Progenitor cell of endocrine pancreas (in vitro differentiated cells): ENCODE measurements around the gene ABCC9. TPM values are rescaled to one million over a fixed set of nuclear protein-coding genes. Genes with fewer than 3 reads are reported as not detected.

ENCODE experiments used
- DNase-seq: peaks from one replicate; pipeline ENCODE4 v3.0.0; 2021; ENCODE audit warnings: low spot score; ENCODE audit not compliant: unreplicated experiment
- H3K27ac Mint-ChIP-seq: 2 replicates; pipeline ENCODE4 v1.8.0; 2021; ENCODE audit warnings: mild to moderate bottlenecking, moderate library complexity, mixed read lengths
- H3K27me3 Mint-ChIP-seq: 2 replicates; pipeline ENCODE4 v1.8.0; 2021; ENCODE audit warnings: mixed read lengths
- H3K36me3 Mint-ChIP-seq: 2 replicates; pipeline ENCODE4 v1.8.0; 2022; ENCODE audit warnings: mixed read lengths; ENCODE audit not compliant: insufficient read depth
- H3K4me1 Mint-ChIP-seq: 2 replicates; pipeline ENCODE4 v1.8.0; 2021; ENCODE audit warnings: low read depth, mixed read lengths
- H3K4me3 Mint-ChIP-seq: 2 replicates; pipeline ENCODE4 v1.8.0; 2021; ENCODE audit warnings: low read depth, mild to moderate bottlenecking, moderate library complexity, mixed read lengths
- H3K9me3 Mint-ChIP-seq: 2 replicates; pipeline ENCODE4 v1.8.0; 2021; ENCODE audit warnings: low read depth, mixed read lengths
- CTCF ChIP-seq: fragments of 200-600 bp; sonication (generic); IDR thresholded peaks from one replicate; pipeline ENCODE4 v1.5.0; 2021; ENCODE audit warnings: antibody characterized with exemption, mild to moderate bottlenecking; ENCODE audit not compliant: unreplicated experiment
- total RNA-seq: library from RNA; stranded (reverse); gene quantifications from 2 replicates; pipeline ENCODE4 v1.2.1, GENCODE V29; 2021

ABCC9 gene
- total RNA-seq, 1 donor from 2014 or later, result 0.29 TPM

- TF ChIP-seq CTCF, result no peak
- Mint-ChIP-seq H3K27me3 (peaks cover under 1% of the 10 kb centered on the region), H3K27ac (no peak overlapping the region), H3K36me3 (no peaks in the 10 kb centered on the region), H3K4me1 (no peaks in the 10 kb centered on the region), H3K9me3 (no peaks in the 10 kb centered on the region), H3K4me3 (no peak overlapping the region)
- no peak for DNase-seq
Observed at GRCh38 chr12:21984375-21984774, 43.1 kb upstream of the ABCC9 start.

DNA sequence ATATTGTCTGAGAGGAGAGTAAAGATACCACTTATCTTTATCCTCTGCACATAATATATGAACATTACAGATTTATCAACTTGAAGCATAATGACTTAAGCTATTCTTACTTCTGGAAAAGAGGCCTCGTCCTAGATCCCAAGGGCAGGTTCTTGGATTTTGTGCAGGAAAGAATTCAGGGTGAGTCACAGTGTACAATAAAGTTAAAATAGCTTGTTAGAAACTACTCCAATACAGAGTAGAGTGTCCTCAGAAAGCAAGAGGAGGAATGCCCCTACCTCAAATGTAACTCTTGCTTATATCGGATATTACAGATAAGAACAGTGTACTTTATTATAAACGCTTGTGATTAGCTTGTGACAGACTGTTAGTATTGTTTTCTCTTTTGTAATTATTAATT is 41.9 kb upstream of the ABCC9 start:
- Mint-ChIP-seq H3K9me3 (no peaks in the 10 kb centered on the region), H3K27ac (no peak overlapping the region), H3K4me1 (no peaks in the 10 kb centered on the region), H3K36me3 (no peaks in the 10 kb centered on the region), H3K27me3 (peaks cover 2% of the 10 kb centered on the region), H3K4me3 (no peak overlapping the region)
- DNase-seq, result no peak
- no peak for TF ChIP-seq CTCF

DNA sequence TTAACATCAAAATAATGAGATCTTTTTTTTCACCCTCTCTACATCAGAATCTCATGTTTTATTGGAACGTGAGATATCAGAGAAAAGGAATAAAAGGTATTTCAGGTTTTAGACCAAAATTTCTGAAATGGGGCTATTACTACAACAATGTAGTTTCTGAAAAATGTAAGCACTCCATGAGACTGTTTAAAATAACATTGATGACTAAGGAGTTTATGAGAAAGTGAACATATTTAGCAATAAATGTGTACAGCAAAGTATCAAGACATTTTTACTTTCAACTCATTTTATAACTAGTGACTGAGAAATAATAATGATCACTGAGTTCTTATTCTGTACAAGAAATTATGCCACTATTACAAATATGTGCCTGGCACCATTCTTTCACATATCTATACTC is 39.3 kb upstream of the ABCC9 start:
- H3K27ac Mint-ChIP-seq, result no peak overlapping the region
- peaks cover 2% of the 10 kb centered on the region for H3K27me3 Mint-ChIP-seq
- DNase-seq, result no peak
- no peaks in the 10 kb centered on the region for H3K9me3 Mint-ChIP-seq
- no peak overlapping the region for H3K4me3 Mint-ChIP-seq
- no peaks in the 10 kb centered on the region for H3K36me3 Mint-ChIP-seq
- no peak for TF ChIP-seq CTCF
- H3K4me1 Mint-ChIP-seq, result no peaks in the 10 kb centered on the region

DNA sequence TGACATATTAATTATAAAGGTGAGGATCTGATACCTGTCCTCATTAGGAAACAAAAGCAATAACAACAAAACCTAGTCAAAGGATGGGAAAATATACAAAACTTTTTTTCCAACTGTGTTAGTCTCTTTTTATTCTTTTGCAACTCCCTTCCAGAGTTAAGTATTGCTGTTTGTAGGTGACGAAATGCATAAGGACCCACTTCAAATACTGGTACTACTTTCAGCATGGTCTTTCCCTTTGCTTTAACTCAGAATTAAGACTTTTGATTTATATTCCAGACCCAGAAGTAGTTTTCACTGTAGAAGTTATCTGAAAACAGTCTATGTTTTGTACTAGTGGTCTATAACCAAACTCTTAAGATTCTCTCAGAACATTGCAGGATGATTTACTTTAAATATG is 34.1 kb upstream of the ABCC9 start:
- Mint-ChIP-seq H3K4me3 (no peak overlapping the region), H3K27ac (no peak overlapping the region), H3K9me3 (no peaks in the 10 kb centered on the region), H3K36me3 (no peaks in the 10 kb centered on the region), H3K4me1 (peaks cover 3% of the 10 kb centered on the region), H3K27me3 (peaks cover 2% of the 10 kb centered on the region)
- DNase-seq, result no peak
- TF ChIP-seq CTCF, result no peak

GRCh38 chr12:21973221-21973620 is 32.0 kb upstream of the ABCC9 start:
- H3K36me3 Mint-ChIP-seq, result no peaks in the 10 kb centered on the region
- no peak for TF ChIP-seq CTCF
- H3K4me3 Mint-ChIP-seq, result no peak overlapping the region
- H3K9me3 Mint-ChIP-seq, result no peaks in the 10 kb centered on the region
- H3K27me3 Mint-ChIP-seq, result no peaks in the 10 kb centered on the region
- H3K27ac Mint-ChIP-seq, result no peak overlapping the region
- peaks cover 3% of the 10 kb centered on the region for H3K4me1 Mint-ChIP-seq
- no peak for DNase-seq
